NCI-H2081 treated with DMSO at 0.1 percent for 48 hours (cell line): ENCODE results near the gene CPNE9.
A peak's percentile ranks its signal among the peaks of the same experiment; 100 is the strongest.
"Not testable (repeated sequence)": the region's sequence is repeated elsewhere in the genome, so short reads cannot be mapped to it uniquely, and the experiment has no call there.

Experiments
- DNase-seq: peaks from one replicate; lab custom pipeline; 2025; lab: John Stamatoyannopoulos, UW

Gene CPNE9

DNA sequence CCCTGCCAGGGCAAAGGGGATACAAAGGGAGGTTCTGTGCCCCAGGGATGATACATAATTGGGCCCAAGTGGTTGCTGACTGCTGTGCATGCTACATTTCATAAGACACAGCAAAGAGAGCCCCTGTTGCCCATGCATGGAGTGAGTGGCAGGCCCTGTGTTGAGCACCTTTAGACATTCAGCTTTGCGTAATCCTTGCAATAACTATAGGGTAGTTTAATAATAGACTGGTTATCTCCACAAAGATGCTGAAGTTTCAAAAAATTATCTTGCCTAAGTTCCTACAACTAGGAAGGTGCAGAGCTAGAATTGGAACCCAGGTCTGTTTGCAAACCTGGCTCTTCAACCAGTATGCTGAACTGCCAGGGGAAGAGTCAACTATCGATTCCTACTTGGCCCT lies 44.4 kb downstream of the CPNE9 start:
- DNase-seq: no peak

DNA sequence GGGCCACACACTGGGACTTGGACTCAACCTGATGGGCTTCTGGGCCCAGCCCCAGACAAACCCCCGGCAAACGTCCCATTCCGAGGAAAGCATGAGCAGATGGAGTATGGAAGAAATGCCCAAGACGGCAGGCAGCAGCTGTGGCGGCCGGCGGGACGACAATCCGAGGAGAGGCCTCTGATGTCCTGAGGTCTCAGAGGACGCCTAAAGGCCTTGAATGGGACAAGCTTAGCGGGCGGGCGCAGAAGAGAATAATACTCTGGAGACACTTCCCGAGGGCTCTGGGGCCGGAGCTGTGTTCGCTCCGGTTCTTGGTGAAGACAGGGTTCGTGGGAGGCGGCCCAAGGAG lies 45.6 kb downstream of the CPNE9 start:
- no peak for DNase-seq

- DNase-seq: peak; percentile 85
Measured at GRCh38 chr3:9749645-9750555, 46.3 kb downstream of the CPNE9 start, which contains the start of gene OGG1. Gene OGG1, plus strand, starts transcription at chr3:9749952. Its CDS starts 335 bp downstream, at chr3:9750287.

DNA sequence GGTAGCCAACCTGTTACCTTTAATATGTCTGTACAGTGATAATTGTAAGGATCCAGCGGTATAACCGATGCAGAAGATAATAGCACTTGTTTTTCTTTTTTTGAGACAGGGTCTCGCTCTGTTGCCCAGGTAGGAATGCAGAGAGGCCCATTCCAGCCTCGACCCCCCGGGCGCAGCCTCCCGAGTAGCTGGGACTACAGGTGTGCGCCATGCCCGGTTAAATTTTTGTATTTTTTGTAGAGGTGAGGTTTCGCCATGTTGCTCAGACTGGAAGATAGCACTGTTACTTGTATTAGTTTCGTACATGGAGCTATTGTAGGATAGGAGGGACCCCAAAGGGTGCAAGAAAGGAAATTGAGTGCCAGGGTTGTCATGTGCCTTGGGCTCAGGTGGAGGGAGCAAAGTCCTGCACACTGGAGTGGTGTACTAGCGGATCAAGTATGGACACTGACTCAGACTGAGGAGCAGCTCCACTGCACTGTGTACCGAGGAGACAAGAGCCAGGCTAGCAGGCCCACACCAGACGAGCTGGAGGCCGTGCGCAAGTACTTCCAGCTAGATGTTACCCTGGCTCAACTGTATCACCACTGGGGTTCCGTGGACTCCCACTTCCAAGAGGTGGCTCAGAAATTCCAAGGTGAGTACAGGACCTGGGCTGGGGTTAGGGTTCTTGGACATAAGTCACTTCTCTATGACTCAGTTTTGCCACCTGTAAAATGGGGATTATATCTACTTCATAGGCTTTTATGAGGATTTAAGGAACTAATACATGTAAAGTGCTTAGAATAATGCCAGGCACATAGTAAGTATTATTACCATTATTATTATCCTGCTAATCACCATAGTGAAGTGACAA lies 47.2 kb downstream of the CPNE9 start:
- DNase-seq: no peak

DNA sequence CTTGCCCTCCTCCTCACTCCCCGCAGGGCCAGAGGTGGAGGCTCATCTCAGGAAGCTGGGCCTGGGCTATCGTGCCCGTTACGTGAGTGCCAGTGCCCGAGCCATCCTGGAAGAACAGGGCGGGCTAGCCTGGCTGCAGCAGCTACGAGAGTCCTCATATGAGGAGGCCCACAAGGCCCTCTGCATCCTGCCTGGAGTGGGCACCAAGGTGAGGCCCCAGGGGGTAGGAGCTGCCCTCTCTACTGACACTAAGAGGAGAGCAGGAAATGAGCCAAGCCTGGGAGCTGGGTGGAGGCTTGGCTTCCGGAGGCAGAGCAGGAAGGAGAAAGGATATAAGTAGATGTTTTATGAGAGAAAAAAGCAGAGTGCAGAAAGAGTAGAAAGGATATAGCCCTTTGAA lies 51.0 kb downstream of the CPNE9 start:
- no peak for DNase-seq

DNA sequence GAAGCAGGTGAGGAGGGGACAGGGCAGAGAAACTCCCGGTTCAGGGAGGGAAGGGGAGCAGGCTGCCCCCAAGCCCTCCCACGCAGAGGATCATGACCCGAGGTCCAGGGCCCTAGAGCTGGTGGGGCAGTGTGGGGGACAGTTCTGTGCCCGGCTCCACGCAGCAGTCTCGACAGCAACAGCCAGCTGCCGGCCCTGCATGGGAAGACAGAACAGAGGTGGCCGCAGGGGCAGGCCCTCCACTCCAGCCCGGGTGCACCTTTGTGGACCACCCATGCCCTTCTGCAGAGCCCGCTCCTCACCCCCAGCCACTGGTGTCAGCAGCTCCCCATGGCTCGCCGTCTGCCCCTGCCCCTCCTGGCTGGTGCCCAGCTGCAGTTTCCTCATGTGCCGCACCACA lies 53.8 kb downstream of the CPNE9 start:
- DNase-seq: no peak

- DNase-seq: no peak
Measured at GRCh38 chr3:9760779-9761505, 57.3 kb downstream of the CPNE9 start.

DNA sequence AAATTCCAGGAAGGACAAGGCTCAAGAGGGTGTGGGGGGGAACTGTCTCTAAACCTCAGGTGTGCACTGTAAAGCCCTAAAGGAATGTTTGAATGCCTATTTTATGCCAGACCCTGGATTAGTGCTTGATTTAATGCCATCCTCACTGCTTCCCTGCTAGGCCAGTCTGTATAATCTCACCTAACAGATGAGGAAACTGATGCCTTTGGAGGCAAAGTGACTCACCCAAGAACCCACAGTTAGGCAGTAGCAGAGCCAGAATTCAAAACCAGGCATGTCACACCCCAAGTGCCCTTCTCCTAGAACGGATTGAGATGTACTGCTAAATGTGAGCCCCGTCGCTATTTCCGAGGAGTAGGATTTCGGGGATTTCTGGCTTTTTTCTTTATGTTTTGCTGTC lies 58.3 kb downstream of the CPNE9 start:
- no peak for DNase-seq

DNA sequence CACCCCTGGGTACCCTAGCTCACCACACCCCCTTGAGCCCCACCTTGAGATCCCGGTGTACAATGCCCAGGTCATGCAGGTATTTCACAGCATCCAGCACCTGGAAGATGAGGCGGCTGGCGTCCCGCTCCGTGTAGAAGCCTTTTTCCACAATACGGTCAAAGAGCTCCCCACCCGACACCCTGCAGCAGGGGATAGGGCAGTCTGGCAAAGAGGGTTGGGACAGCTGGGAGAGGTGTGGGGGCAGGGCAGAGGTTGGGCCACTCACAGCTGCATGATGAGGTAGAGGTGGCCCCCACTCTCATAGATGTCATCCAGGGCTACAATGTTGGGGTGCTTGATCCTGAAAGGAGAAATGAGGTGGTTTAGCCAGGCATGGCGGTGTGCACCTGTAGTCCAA lies 59.2 kb downstream of the CPNE9 start:
- no peak for DNase-seq

- no peak for DNase-seq
Measured at GRCh38 chr3:9765865-9766264, 62.2 kb downstream of the CPNE9 start.

- DNase-seq: no peak
Measured at GRCh38 chr3:9767418-9767817, 63.8 kb downstream of the CPNE9 start.

GRCh38 chr3:9768141-9768775 lies 64.6 kb downstream of the CPNE9 start:
- no peak for DNase-seq

- no peak for DNase-seq
Measured at GRCh38 chr3:9769012-9769411, 65.4 kb downstream of the CPNE9 start.

GRCh38 chr3:9769426-9770275 lies 66.0 kb downstream of the CPNE9 start, which contains the start of gene CAMK1:
Gene CAMK1, minus strand, starts transcription at chr3:9769947. Its CDS starts 2,198 bp downstream, at chr3:9767749.
- no peak for DNase-seq

- no peak for DNase-seq
Measured at GRCh38 chr3:9770276-9770812, 66.7 kb downstream of the CPNE9 start.

GRCh38 chr3:9771007-9771406 lies 67.4 kb downstream of the CPNE9 start:
- not testable (repeated sequence) for DNase-seq

GRCh38 chr3:9776896-9777693 lies 73.5 kb downstream of the CPNE9 start:
- no peak for DNase-seq

GRCh38 chr3:9777694-9778021 lies 74.0 kb downstream of the CPNE9 start:
- no peak for DNase-seq

DNA sequence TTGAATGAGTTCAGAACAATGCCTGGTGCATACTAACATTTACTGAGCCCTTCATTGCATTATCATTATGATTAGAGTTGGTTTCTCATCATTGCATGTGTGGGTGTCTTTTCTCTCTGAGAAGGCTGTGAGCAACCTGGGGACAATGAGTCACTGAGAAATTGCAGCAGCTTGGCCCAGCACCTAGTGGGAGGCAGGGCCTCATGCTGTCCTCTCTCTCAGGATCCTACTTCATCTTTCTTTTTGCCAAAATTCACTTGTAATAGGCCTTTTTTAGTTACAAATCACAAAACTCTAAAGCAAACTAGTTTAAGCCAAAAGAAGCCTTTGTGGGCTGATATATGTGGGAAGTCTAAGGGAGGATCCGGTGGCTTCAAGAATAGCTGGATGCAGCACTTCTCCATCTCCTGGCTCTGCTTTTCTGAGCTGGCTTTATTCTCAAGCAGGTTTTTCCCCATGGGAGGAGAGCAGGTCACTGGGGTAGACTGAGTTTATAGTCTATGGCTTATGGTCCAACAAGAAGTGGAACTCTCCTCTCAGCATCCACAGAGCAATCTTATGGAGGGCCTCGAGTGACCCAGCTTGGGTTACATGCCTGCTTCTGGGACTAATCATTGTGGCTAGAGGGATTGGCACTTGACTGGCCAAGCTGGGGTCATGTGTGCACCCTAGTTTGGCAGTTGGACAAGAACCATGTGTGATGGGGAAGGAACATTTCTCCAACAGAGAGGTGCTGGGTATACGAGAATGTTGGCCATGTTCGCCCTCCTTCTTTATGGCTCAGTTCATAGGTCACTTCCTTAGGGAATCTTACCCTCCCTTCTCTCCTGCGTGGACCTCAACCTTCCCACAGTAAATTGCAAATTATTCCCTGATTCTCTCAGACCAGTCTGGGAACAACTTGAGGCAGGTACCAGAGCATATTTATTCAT lies 74.8 kb downstream of the CPNE9 start:
- DNase-seq: no peak
